WTC11 (cell line): ENCODE results near the gene DBI.

Experiments used
- CTCF ChIP-seq: fragments of 200-600 bp; IDR thresholded peaks from 2 replicates; pipeline ENCODE4 v1.8.0; 2022; ENCODE audit warnings: antibody characterized with exemption
- E2F5 ChIP-seq: sonication (generic); formaldehyde crosslinking; IDR thresholded peaks from 2 replicates; pipeline ENCODE4 v1.8.1; 2022; ENCODE audit warnings: mild to moderate bottlenecking, moderate library complexity, missing genetic modification reagents
- GABPB1 ChIP-seq: sonication (generic); formaldehyde crosslinking; IDR thresholded peaks from 2 replicates; pipeline ENCODE4 v1.8.1; 2023; ENCODE audit warnings: mild to moderate bottlenecking, missing genetic modification reagents
- MAX ChIP-seq: sonication (generic); formaldehyde crosslinking; IDR thresholded peaks from 2 replicates; pipeline ENCODE4 v1.8.0; 2022; ENCODE audit warnings: mild to moderate bottlenecking, missing genetic modification reagents
- NFYB ChIP-seq: sonication (generic); formaldehyde crosslinking; conservative IDR thresholded peaks from 2 replicates; pipeline ENCODE4 v1.8.0; 2022; ENCODE audit warnings: low read depth, missing genetic modification reagents
- OVOL2 ChIP-seq: fragments of 250-450 bp; sonication (Bioruptor Pico); IDR thresholded peaks from 2 replicates; pipeline ENCODE4 v1.9.0; 2021; ENCODE audit warnings: mild to moderate bottlenecking, borderline replicate concordance
- USF2 ChIP-seq: sonication (generic); formaldehyde crosslinking; IDR thresholded peaks from 2 replicates; pipeline ENCODE4 v1.8.1; 2023; ENCODE audit warnings: mild to moderate bottlenecking, missing genetic modification reagents, moderate library complexity

GRCh38 chr2:119377993-119378345 is 11.2 kb downstream of the DBI start:
- TF ChIP-seq CTCF (no peak), MAX (CRISPR knock-in tag) (no peak), USF2 (no peak), NFYB (CRISPR knock-in tag) (no peak), GABPB1 (CRISPR knock-in tag) (no peak), E2F5 (CRISPR knock-in tag) (no peak), OVOL2 (CRISPR knock-in tag) (no peak)
